Body of pancreas (tissue), 4 donors: ENCODE results near the gene DDIT4.

Source experiments
- CTCF ChIP-seq, 7 experiments: fragments of 450-650 bp in 4 of 7; fragments of 200-600 bp in 3 of 7; sonication (generic) in 3 of 7; IDR thresholded peaks; one replicate each; pipeline ENCODE4 v1.5.1; 2016 to 2019; ENCODE audit warnings: antibody characterized with exemption in 7 of 7
- POLR2A ChIP-seq, 3 donors: fragments of 450-650 bp; IDR thresholded peaks; one replicate each; pipeline ENCODE4 v1.6.1; 2016; ENCODE audit warnings: antibody characterized with exemption in 3 of 3, mild to moderate bottlenecking in 2 of 3

- TF ChIP-seq POLR2A (IDR thresholded peaks at IDR 0.05) (no peak), CTCF (IDR thresholded peaks at IDR 0.05) (no peak)
Measured at GRCh38 chr10:72252972-72253371, 20.8 kb upstream of the DDIT4 start.
